Measurements from ENCODE around the gene OAF.
"Not testable (repeated sequence)": the region's sequence is repeated elsewhere in the genome, so short reads cannot be mapped to it uniquely, and the experiment has no call there.

The OAF gene

GRCh38 chr11:120267319-120267718 is 56.5 kb downstream of the OAF start:
- Mint-ChIP-seq H3K4me1 (no peaks in the 10 kb centered on the region), H3K27me3 (peaks cover 70% of the 10 kb centered on the region), H3K27ac (ENCODE audit: low read depth) (no peak overlapping the region), H3K36me3 (ENCODE audit: insufficient read depth) (peaks cover 4% of the 10 kb centered on the region), H3K4me3 (no peak overlapping the region), H3K9me3 (no peaks in the 10 kb centered on the region)
- ATAC-seq (replicated peaks; ENCODE audit: extremely low read depth, poor library complexity, severe bottlenecking) (no peak), DNase-seq (ENCODE audit: low spot score in 2 of 2) (no peak)

GRCh38 chr11:120268686-120269085 is 57.9 kb downstream of the OAF start:
- DNase-seq (ENCODE audit: low spot score in 2 of 2): no peak
- Mint-ChIP-seq H3K4me1 (no peaks in the 10 kb centered on the region), H3K27ac (ENCODE audit: low read depth) (no peak overlapping the region), H3K4me3 (no peak overlapping the region), H3K27me3 (peaks cover 74% of the 10 kb centered on the region), H3K9me3 (no peaks in the 10 kb centered on the region), H3K36me3 (ENCODE audit: insufficient read depth) (peaks cover 4% of the 10 kb centered on the region)
- no peak for ATAC-seq (replicated peaks; ENCODE audit: extremely low read depth, poor library complexity, severe bottlenecking)

- H3K36me3 Mint-ChIP-seq (ENCODE audit: insufficient read depth): peaks cover 2% of the 10 kb centered on the region
- ATAC-seq (replicated peaks; ENCODE audit: extremely low read depth, poor library complexity, severe bottlenecking) (no peak), DNase-seq (ENCODE audit: low spot score in 2 of 2) (no peak)
- no peaks in the 10 kb centered on the region for H3K9me3 Mint-ChIP-seq
- H3K4me1 Mint-ChIP-seq: no peaks in the 10 kb centered on the region
- H3K27ac Mint-ChIP-seq (ENCODE audit: low read depth): no peak overlapping the region
- no peak overlapping the region for H3K4me3 Mint-ChIP-seq
- H3K27me3 Mint-ChIP-seq: peaks cover 79% of the 10 kb centered on the region
These were observed 59.6 kb downstream of the OAF start for GRCh38 chr11:120270386-120270785.

- ATAC-seq (replicated peaks; ENCODE audit: extremely low read depth, poor library complexity, severe bottlenecking) (no peak), DNase-seq (ENCODE audit: low spot score in 2 of 2) (no peak)
- H3K9me3 Mint-ChIP-seq: no peaks in the 10 kb centered on the region
- H3K4me1 Mint-ChIP-seq: no peaks in the 10 kb centered on the region
- no peak overlapping the region for H3K4me3 Mint-ChIP-seq
- no peak overlapping the region for H3K27ac Mint-ChIP-seq (ENCODE audit: low read depth)
- H3K27me3 Mint-ChIP-seq: peaks cover 67% of the 10 kb centered on the region
- H3K36me3 Mint-ChIP-seq (ENCODE audit: insufficient read depth): peaks cover 4% of the 10 kb centered on the region
These were observed 60.8 kb downstream of the OAF start for GRCh38 chr11:120271672-120272071.

GRCh38 chr11:120272303-120272702 is 61.5 kb downstream of the OAF start:
- no peak for ATAC-seq (replicated peaks; ENCODE audit: extremely low read depth, poor library complexity, severe bottlenecking)
- no peak overlapping the region for H3K4me3 Mint-ChIP-seq

GRCh38 chr11:120273432-120273831 is 62.6 kb downstream of the OAF start:
- Mint-ChIP-seq H3K9me3 (no peaks in the 10 kb centered on the region), H3K27me3 (peaks cover 53% of the 10 kb centered on the region), H3K27ac (ENCODE audit: low read depth) (no peak overlapping the region), H3K4me3 (no peak overlapping the region), H3K4me1 (no peaks in the 10 kb centered on the region), H3K36me3 (ENCODE audit: insufficient read depth) (peaks cover 2% of the 10 kb centered on the region)
- no peak for DNase-seq (ENCODE audit: low spot score in 2 of 2)
- no peak for ATAC-seq (replicated peaks; ENCODE audit: extremely low read depth, poor library complexity, severe bottlenecking)

More at GRCh38 chr11:120272303-120272702, 61.5 kb downstream of the OAF start:
- Mint-ChIP-seq H3K9me3 (no peaks in the 10 kb centered on the region), H3K4me1 (no peaks in the 10 kb centered on the region), H3K27ac (ENCODE audit: low read depth) (no peak overlapping the region), H3K27me3 (peaks cover 61% of the 10 kb centered on the region), H3K36me3 (ENCODE audit: insufficient read depth) (peaks cover 3% of the 10 kb centered on the region)
- no peak for DNase-seq (ENCODE audit: low spot score in 2 of 2)

- H3K27me3 Mint-ChIP-seq: peaks cover 48% of the 10 kb centered on the region
These were observed 63.1 kb downstream of the OAF start for GRCh38 chr11:120273956-120274355.

GRCh38 chr11:120279502-120279901 is 68.7 kb downstream of the OAF start:
- peaks cover 2% of the 10 kb centered on the region for H3K36me3 Mint-ChIP-seq (ENCODE audit: insufficient read depth)
- no peak for DNase-seq (ENCODE audit: low spot score in 2 of 2)
- no peak overlapping the region for H3K4me3 Mint-ChIP-seq
- ATAC-seq (replicated peaks; ENCODE audit: extremely low read depth, poor library complexity, severe bottlenecking): no peak
- peaks cover 28% of the 10 kb centered on the region for H3K27me3 Mint-ChIP-seq
- no peaks in the 10 kb centered on the region for H3K9me3 Mint-ChIP-seq
- H3K27ac Mint-ChIP-seq (ENCODE audit: low read depth): no peak overlapping the region
- no peaks in the 10 kb centered on the region for H3K4me1 Mint-ChIP-seq

More at GRCh38 chr11:120273956-120274355, 63.1 kb downstream of the OAF start:
- not testable (repeated sequence) for DNase-seq (ENCODE audit: low spot score in 2 of 2); H3K36me3 Mint-ChIP-seq (ENCODE audit: insufficient read depth); H3K27ac Mint-ChIP-seq (ENCODE audit: low read depth); ATAC-seq (replicated peaks; ENCODE audit: extremely low read depth, poor library complexity, severe bottlenecking); H3K4me1 Mint-ChIP-seq; H3K4me3 Mint-ChIP-seq; H3K9me3 Mint-ChIP-seq
